GM18519 (cell line): ENCODE results near the gene BNIP3.
"Not testable (repeated sequence)": the region's sequence is repeated elsewhere in the genome, so short reads cannot be mapped to it uniquely, and the experiment has no call there.

Experiments used
- ATAC-seq: cut with Tn5 transposase; IDR thresholded peaks from one replicate; pipeline ENCODE4 v1.9.1; 2021; ENCODE audit warnings: mild to moderate bottlenecking, moderate library complexity; ENCODE audit not compliant: unreplicated experiment, low FRiP score

The BNIP3 gene

GRCh38 chr10:132003282-132003924 lies 21.7 kb upstream of the BNIP3 start:
- no peak for ATAC-seq

DNA sequence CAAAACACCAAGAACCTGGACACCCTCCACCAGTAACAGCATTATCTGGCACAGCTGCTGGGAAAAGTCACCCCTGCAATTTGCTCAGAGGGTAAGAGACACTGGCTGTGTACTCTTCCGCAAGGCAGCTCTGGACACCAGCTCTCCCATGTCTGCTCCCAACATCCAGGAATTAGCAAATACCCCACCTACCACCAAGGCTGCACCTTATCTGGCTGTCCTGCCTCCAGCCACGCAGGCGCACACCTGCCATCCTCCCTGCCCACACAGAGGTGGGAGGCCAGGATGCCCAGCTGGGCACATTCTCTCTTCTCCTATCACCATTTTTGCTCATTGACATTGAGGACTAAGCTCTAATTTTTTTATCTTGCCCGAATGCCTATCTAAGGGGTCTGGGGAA lies 20.3 kb upstream of the BNIP3 start:
- no peak for ATAC-seq

- ATAC-seq, result peak; percentile 83
These were observed 19.7 kb upstream of the BNIP3 start for GRCh38 chr10:132001238-132001972.

DNA sequence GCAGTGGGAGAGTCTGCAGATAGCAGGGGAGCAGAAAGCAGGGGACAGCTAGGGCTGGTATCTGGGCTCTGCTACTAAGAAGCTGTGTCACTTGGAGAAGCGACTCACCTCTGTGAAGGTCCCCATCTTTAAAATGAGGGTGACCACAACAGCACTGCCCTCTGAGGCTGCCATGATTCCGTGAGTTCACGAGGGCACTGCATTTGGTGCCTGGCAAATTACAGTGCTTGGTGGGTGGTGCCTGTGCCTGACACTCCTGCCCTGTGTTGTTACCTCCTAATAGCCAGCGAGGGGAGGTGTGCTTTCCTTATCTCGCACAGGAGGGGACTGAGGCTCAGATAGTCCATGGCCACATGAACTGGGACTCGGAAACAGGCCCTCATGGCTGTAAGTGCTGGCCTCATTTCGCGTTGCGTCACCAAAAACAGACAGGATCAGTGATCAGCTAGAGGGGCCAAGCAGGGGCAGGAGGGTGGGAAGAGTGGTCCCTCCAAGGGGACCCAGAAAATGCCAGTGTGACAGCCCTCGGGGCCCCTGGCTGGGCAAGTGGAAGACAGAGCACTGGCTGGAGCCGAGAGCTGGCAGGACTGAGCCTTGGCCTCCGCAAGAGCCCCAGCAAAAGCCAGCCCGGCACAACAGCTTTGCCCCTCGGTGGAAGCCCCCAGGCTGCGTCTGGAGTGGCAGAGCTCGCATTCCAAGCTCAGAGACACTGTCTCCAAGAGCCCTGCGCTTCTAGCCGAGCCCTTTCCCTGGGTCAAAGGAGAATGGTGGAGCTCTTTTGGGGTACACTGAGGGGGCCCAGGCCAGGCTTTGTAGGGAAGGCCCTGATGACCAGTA lies 17.3 kb upstream of the BNIP3 start:
- no peak for ATAC-seq

GRCh38 chr10:131998050-131998844 lies 16.5 kb upstream of the BNIP3 start:
- no peak for ATAC-seq

GRCh38 chr10:131997366-131998049 lies 15.8 kb upstream of the BNIP3 start:
- ATAC-seq, result no peak

DNA sequence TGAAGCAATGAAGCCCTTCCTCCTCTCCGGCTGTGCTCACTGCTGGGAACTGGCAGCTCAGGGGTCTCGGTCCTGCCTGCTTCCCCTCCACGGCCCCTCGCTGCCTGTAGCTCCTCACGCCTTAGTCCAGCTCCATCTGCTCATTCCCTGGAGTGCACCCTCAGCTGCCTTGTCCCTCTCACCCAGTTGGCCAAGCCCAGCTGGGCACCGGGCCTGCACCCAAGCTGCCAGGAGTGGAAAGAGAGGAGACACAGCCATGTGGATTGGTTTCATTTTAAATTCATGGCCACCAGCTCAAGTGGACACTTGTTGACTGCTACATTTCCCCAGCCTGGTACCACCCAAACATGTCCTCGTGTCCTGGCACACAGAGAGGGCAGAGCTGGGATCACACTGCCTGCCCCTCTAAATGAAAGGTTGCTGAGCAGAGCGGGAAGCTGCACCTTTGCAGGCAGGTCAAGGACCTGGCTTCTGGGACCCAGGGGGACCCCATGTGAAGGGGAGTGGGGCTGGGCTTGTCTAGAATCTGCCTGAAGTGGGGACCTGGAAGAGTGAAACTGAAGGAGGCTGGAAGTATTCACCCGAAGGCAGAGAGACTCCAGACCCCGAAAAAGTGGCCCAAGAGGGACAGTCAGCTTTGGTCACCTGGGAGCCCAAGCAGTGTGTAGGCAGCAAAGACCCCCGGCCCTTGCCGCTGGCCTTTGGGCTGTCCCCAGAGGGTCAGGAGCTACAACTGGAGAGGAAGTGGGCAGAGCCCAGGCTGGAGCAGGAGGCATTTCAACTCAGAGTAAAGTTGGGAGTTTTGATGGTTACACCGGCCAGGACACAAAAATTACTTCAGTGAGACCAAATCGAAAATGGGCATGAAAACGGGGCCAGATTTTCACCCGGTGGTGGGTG lies 15.0 kb upstream of the BNIP3 start:
- no peak for ATAC-seq

GRCh38 chr10:131994435-131994834 lies 12.7 kb upstream of the BNIP3 start:
- ATAC-seq, result no peak

DNA sequence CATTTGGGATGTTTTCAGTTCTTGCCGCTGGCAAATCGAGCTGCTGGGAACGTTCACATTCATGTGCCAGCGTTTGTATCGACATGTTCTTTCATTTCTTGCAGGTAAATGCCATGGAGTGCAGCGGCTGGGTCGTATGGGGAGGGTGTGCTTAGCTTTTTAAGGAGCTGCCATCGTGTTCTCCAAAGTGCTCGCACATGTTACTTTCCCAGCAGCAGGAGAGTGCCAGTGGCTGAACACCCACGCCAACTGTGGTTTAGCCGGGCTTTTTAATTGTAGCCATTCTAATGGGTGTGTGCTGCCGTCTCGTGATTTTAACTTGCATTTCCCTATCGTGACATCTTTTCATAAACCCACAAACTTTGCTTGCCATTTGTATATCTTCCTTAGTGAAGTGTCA lies 11.6 kb upstream of the BNIP3 start:
- ATAC-seq, result no peak

DNA sequence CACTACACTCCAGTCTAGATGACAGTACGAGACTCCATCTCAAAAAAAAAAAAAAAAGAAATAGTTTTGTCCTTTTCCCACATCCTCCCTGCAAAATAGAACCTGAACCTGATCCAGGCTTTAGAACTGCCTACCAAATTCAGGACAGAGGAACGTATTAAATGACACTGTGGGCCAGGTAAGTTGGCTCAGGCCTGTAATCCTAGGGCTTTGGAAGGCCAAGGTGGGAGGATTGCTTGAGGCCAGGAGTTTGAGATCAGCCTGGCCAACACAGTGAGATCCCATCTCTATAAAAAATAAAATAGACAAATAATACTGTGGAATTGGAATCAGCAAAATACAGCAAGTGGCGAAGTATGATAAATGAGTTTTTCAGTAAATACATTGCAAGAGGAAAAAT lies 10.0 kb upstream of the BNIP3 start:
- no peak for ATAC-seq

GRCh38 chr10:131987786-131988185 lies 6.1 kb upstream of the BNIP3 start:
- not testable (repeated sequence) for ATAC-seq

DNA sequence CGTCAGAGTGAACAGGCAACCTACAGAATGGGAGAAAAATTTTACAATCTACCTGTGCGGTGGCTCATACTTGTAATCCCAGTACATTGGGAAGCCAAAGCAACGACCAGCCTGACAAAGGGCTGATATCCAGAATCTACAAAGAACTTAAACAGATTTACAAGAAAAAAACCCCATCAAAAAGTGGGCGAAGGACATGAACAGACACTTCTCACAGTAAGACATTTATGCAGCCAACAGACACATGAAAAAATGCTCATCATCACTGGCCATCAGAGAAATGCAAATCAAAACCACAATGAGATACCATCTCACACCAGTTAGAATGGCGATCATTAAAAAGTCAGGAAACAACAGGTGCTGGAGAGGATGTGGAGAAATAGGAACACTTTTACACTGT lies 5.6 kb upstream of the BNIP3 start:
- ATAC-seq, result not testable (repeated sequence)

GRCh38 chr10:131986851-131987250 lies 5.1 kb upstream of the BNIP3 start:
- not testable (repeated sequence) for ATAC-seq

GRCh38 chr10:131983780-131984179 lies 2.1 kb upstream of the BNIP3 start:
- ATAC-seq, result no peak

- ATAC-seq, result no peak
These were observed 1.1 kb upstream of the BNIP3 start for GRCh38 chr10:131982796-131983195.

DNA sequence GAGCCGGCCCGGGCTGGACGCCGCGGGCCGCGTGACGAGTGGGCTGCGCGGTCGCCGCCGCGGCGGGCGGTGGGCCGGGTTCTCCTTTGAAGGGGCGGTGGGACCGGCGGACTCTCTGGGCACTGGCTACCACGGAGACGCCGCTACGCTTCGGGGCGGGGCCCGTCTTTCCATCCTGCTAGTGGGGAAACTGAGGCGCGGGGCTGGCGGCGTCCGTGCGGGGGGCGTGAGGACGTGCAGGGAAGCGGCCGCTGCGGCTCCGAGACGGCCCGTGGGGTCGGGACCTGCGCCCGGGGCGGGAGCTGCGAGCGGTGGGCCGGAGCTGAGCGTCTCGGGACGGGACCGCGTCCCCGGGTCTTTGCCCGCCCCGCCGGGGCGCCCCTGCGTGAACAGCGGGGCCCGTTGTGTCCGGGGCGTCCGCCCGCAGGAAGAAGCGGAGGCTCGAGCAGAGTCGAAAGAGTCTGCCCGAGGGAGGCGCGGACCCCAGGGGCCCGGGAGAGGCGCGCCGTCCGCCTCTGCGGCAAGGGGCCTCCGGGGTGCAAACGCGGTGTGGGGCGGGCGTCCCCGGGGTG lies 548 bp upstream of the BNIP3 start:
- ATAC-seq, result peak; percentile 10

GRCh38 chr10:131980761-131981428 lies 828 bp downstream of the BNIP3 start:
- ATAC-seq, result no peak

DNA sequence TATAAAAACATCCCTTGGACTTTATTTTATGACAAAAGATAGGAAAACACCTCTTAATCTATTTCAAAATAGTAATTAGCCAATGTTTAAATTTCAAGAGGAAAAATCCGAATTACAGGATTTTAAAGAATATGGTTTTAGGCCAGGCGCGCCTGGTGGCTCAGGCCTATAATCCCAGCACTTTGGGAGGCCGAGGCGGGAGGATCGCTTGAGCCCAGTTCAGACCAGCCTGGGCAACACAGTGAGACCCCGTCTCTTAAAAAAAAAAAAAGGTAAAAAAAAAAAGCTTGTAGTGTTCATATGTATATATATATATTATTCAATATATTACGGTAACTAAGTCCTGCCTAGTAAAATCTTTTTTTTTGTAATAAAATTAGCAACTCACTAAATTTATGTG lies 1.4 kb downstream of the BNIP3 start:
- ATAC-seq, result no peak
